SK-N-MC (cell line): ENCODE data around the gene CAND2.

Experiments
- EZH2 ChIP-seq: fragments of 200-600 bp; sonication (generic); IDR thresholded peaks from one replicate; pipeline ENCODE4 v1.6.1; 2017; ENCODE audit warnings: antibody characterized with exemption
- FOXP2 ChIP-seq: optimal IDR thresholded peaks from 2 replicates; pipeline ENCODE3; 2011; ENCODE audit warnings: mild to moderate bottlenecking, moderate library complexity; ENCODE audit not compliant: insufficient read depth; ENCODE audit errors: extremely low read length, control extremely low read depth
- POLR2AphosphoS5 ChIP-seq: IDR thresholded peaks from 2 replicates; pipeline ENCODE4 v1.6.1; 2012; ENCODE audit warnings: mild to moderate bottlenecking, low read depth, low read length, borderline replicate concordance

DNA sequence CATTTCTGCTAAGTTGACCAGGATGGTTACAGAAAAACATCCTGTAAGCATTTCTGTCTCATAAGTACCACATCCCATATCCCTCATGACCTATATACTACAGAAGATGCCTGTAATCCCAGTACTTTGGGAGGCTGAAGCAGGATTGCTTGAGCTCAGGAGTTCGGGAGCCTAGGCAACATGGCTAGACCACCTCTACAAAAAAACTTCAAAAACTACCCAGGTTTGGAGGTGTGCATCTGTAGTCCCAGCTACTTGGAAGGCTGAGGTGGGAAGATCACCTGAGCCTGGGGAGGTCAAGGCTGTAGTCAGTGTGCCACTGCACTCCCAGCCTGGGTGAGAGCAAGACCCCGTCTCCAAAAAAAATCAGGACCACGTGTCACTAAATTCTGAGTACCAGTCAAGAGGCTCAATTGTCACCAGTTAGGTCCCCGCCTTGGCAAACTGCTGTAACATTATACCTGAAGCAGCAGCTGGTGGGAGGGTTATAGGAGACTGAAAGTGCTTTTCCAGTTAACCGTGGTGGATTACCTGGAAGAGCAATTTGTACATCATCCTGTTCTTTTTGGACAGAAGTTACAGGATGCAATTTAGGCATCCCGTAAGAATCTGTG lies 38.7 kb downstream of the CAND2 start:
- TF ChIP-seq EZH2: no peak
- no peak for TF ChIP-seq POLR2AphosphoS5
- TF ChIP-seq FOXP2: no peak
